Measurements from ENCODE around the gene TRIM77. TPM values are rescaled to one million over a fixed set of nuclear protein-coding genes. Genes with fewer than 3 reads are reported as not detected.
"Not testable (repeated sequence)": the region's sequence is repeated elsewhere in the genome, so short reads cannot be mapped to it uniquely, and the experiment has no call there.

Gene TRIM77
- total RNA-seq: not detected
- long read RNA-seq: 0 reads

GRCh38 chr11:89709999-89710398 lies at the start of gene TRIM77:
Gene TRIM77 (plus strand): TSS chr11:89710299. CDS start chr11:89710299, 0 bp downstream.
- H3K9me3 ChIP-seq; H3K4me1 ChIP-seq; ATAC-seq; H3K36me3 ChIP-seq; H3K27me3 ChIP-seq (ENCODE audit: low read depth); H3K27ac ChIP-seq; intact Hi-C loops (cut with DNase I); H3K4me3 ChIP-seq; DNase-seq: not testable (repeated sequence)

DNA sequence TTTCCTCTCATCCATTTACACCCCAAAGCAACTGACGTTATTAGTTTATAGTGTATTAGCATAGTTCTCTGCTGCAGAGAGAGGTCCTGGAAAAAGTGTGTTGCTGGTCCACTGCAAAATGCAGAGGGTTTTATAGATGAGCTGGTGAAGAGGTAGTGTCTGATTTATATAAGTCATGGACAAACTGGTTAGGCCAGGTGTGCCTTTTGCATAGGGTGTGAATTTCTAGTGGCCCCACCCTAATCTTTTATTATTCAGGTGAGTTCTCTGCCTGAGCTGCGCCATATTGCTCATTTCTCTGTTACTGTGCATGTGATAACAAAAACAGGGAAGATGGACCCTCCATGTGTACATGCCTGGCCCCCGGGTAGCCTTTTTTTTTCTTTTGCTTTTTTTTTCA lies 43.1 kb upstream of the TRIM77 start:
- TF ChIP-seq, protein P1, sequence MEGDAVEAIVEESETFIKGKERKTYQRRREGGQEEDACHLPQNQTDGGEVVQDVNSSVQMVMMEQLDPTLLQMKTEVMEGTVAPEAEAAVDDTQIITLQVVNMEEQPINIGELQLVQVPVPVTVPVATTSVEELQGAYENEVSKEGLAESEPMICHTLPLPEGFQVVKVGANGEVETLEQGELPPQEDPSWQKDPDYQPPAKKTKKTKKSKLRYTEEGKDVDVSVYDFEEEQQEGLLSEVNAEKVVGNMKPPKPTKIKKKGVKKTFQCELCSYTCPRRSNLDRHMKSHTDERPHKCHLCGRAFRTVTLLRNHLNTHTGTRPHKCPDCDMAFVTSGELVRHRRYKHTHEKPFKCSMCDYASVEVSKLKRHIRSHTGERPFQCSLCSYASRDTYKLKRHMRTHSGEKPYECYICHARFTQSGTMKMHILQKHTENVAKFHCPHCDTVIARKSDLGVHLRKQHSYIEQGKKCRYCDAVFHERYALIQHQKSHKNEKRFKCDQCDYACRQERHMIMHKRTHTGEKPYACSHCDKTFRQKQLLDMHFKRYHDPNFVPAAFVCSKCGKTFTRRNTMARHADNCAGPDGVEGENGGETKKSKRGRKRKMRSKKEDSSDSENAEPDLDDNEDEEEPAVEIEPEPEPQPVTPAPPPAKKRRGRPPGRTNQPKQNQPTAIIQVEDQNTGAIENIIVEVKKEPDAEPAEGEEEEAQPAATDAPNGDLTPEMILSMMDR (IDR thresholded peaks at IDR 0.05): no peak
- no peaks in the 10 kb centered on the region for H3K27me3 ChIP-seq (ENCODE audit: low read depth)
- intact Hi-C loops (cut with DNase I): no loop called here
- no peak for DNase-seq
- H3K9me3 ChIP-seq: no peaks in the 10 kb centered on the region
- H3K4me1 ChIP-seq: no peaks in the 10 kb centered on the region
- H3K27ac ChIP-seq: no peak overlapping the region
- H3K4me3 ChIP-seq: no peak overlapping the region
- H3K36me3 ChIP-seq: no peaks in the 10 kb centered on the region
- no peak for ATAC-seq

DNA sequence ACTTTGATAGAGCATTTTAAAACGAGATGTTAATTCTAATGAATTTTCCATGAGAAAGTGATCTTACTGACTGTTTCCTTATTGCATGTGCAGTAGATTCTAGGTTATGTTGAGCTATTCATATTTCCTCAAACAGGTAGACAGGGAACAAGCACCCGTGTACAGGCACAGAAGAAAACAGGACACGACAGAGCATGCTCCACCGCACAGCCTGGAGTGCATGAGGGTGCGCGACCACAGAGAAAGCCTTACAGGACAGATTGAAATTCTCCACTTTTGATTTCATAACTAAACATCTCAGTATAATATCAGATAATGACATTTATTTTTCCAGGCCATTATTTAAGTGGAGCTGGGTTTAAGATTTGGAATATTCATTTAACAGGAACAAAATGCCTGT lies 41.9 kb upstream of the TRIM77 start:
- intact Hi-C loops (cut with DNase I); H3K27ac ChIP-seq; H3K4me1 ChIP-seq; ATAC-seq; H3K36me3 ChIP-seq; H3K4me3 ChIP-seq; H3K9me3 ChIP-seq; H3K27me3 ChIP-seq (ENCODE audit: low read depth); DNase-seq: not testable (repeated sequence)

DNA sequence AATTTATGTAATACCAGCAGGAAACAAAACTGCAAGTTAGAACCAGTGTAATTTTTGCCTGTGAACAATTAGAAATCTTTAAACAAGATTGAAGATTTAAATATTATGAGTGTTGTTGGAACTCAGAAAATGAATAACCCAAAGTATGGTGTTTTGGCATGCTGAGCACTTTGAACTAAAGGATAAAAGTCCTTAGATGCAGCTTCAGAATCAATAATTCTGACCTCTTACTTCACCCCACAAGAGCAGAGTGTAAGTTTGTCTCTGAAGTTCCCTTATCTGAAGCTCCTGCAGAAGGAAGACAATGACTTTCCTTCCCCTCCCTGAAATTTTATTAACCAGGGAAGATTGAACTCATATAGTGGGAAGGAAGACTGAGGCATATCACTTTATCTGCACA lies 40.5 kb upstream of the TRIM77 start:
- intact Hi-C loops (cut with DNase I); H3K36me3 ChIP-seq; H3K9me3 ChIP-seq; H3K27me3 ChIP-seq (ENCODE audit: low read depth); ATAC-seq; H3K4me3 ChIP-seq; H3K4me1 ChIP-seq; H3K27ac ChIP-seq; DNase-seq: not testable (repeated sequence)

DNA sequence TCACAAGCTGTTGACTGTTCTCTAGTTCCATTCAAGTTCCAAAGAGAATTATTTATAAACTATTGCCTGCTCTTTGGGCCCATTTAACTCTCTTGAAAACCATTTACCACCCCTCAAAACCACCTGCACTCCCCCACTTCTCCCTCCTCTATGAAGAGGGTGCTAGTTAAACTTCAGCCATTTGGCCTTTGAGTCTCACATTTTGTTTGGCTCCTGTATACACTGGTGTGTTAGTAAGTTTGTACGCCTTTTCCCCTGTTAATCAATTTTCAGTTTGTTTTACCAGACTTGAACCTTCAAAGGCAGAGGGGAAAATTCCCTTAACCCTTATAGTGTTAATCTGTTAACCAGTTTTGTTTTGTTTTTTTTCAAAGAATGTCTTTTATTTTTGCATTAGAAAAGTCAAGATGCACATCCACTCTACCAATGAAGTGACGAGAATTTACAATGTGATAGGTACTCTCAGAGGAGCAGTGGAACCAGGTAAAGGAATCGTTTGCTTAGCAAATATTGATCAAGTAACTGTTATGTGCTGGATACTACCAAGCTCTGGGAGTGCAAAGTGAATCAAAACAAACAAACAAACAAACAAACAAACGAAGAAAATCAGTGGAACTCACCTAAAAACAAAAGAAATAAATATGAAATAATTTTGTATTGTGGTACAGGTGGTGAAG lies 40.0 kb upstream of the TRIM77 start:
- intact Hi-C loops (cut with DNase I): not testable (repeated sequence)

GRCh38 chr11:89672547-89672946 lies 37.6 kb upstream of the TRIM77 start:
- ATAC-seq; DNase-seq; H3K4me1 ChIP-seq; H3K9me3 ChIP-seq; intact Hi-C loops (cut with DNase I); H3K27ac ChIP-seq; H3K36me3 ChIP-seq; H3K27me3 ChIP-seq (ENCODE audit: low read depth); H3K4me3 ChIP-seq: not testable (repeated sequence)

More for the DNA sequence above, 40.0 kb upstream of the TRIM77 start:
- not testable (repeated sequence) for DNase-seq; H3K36me3 ChIP-seq; H3K9me3 ChIP-seq; H3K27ac ChIP-seq; H3K4me3 ChIP-seq; H3K4me1 ChIP-seq; ATAC-seq; H3K27me3 ChIP-seq (ENCODE audit: low read depth)

GRCh38 chr11:89673380-89673779 lies 36.7 kb upstream of the TRIM77 start:
- H3K9me3 ChIP-seq; H3K27ac ChIP-seq; intact Hi-C loops (cut with DNase I); H3K4me3 ChIP-seq; H3K27me3 ChIP-seq (ENCODE audit: low read depth); H3K4me1 ChIP-seq; ATAC-seq; H3K36me3 ChIP-seq; DNase-seq: not testable (repeated sequence)

- H3K27ac ChIP-seq; ATAC-seq; DNase-seq; H3K27me3 ChIP-seq (ENCODE audit: low read depth); H3K4me1 ChIP-seq; H3K4me3 ChIP-seq; H3K9me3 ChIP-seq; H3K36me3 ChIP-seq; intact Hi-C loops (cut with DNase I): not testable (repeated sequence)
- TF ChIP-seq, protein P1 (IDR thresholded peaks at IDR 0.05): peak; percentile 7
Observed at GRCh38 chr11:89675383-89675782, 34.7 kb upstream of the TRIM77 start.

DNA sequence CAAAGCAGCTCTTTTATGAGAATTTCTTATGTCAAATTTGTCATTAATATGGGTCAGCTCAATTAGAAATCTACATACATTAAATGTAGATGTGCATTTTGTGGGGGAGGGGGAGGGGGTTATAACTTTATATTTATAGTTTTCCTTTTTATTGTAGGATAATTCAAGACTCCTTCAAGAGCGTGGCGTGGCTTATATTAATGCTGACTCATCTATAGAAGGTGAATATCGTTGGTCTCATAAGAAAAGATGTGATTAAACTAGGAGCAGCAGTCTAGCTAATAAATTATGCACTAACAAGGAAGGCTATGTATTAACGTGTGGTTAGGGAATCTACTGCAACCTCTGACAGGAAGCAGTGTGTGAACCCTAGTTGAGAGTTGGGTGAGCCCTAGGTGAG lies 34.2 kb upstream of the TRIM77 start:
- intact Hi-C loops (cut with DNase I); H3K36me3 ChIP-seq; H3K27ac ChIP-seq; ATAC-seq; H3K4me1 ChIP-seq; H3K4me3 ChIP-seq; H3K9me3 ChIP-seq; DNase-seq; H3K27me3 ChIP-seq (ENCODE audit: low read depth): not testable (repeated sequence)

DNA sequence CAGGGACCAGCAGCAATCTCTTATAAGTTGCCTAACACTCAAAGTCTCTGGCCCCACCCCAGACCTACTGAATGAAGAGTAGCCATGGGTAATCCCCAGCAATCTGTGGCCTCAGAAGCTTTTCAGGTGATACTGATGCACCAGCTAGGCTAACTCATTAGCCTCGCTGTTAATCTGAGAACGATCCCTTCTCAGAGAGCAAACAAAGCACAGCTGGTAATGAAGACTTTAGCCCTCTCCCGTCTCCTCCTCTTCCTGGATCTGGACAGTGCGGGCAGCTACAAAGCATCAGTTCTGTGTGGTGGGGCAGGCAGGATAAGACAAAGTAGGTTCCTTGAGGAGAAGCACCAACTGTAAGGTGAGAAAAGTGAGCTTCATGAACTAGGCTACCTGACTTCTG lies 3.0 kb upstream of the TRIM77 start:
- ATAC-seq; H3K4me3 ChIP-seq; H3K36me3 ChIP-seq; intact Hi-C loops (cut with DNase I); DNase-seq; H3K9me3 ChIP-seq; H3K27ac ChIP-seq; H3K27me3 ChIP-seq (ENCODE audit: low read depth); H3K4me1 ChIP-seq: not testable (repeated sequence)

DNA sequence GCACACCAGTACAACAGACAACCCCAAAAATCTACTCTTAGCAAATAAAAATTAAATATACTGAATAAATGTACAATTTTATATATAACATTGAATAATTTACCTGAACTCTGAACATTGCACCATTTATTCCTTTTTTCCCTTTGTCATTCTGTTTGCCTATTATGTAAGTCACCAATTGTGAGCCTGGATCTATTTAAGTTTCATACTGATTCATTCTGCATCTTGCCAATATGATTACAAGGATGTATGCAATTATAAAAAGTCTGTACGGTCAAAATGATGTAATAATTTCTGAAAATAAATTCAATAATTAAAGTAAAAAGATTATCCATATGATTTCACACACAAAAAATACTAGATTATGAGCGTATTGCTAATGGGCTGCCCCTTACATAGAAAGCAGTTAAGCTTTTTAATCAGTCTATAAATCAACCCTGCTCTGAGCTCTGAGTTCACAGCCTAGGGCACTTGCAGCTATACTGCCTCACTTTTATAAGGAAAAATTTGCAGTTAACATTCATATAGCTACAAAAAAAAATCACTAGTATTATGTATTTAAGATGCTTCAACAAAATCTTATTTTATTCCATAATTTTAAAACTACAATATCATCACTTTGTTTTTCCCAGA lies 14.9 kb downstream of the TRIM77 start:
- H3K9me3 ChIP-seq; intact Hi-C loops (cut with DNase I); H3K27me3 ChIP-seq (ENCODE audit: low read depth); H3K4me3 ChIP-seq; H3K4me1 ChIP-seq; H3K36me3 ChIP-seq; ATAC-seq; DNase-seq; H3K27ac ChIP-seq: not testable (repeated sequence)

DNA sequence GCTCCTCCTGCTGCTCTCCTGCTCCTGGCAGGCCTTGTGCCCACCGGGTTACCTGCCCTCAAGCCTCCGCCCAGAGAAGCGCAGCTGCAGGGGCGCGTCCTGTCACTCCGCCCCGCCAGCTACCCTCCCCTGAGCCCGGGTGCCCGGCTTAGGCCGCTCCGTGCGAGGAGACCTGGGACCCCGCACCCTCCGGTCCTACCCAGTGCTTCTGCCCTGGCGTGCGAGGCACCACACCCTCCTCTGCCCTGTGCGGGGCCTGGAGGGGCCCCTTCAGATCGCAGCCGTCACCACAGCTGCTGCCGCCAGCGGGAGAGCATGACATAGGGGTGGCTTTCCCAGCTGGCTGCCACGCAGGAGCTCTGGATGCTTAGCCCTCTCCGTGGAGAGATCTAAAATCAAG lies 20.1 kb downstream of the TRIM77 start:
- H3K27ac ChIP-seq; H3K27me3 ChIP-seq (ENCODE audit: low read depth); H3K4me3 ChIP-seq; H3K9me3 ChIP-seq; H3K36me3 ChIP-seq; H3K4me1 ChIP-seq; DNase-seq; intact Hi-C loops (cut with DNase I): not testable (repeated sequence)
- ATAC-seq: peak in 1 of 2 donors; percentile 52

Data from lower lobe of right lung (tissue), 2 donors.